ENCODE measurements around the gene FUT9.
"Not testable (repeated sequence)": the region's sequence is repeated elsewhere in the genome, so short reads cannot be mapped to it uniquely, and the experiment has no call there.

The FUT9 gene

DNA sequence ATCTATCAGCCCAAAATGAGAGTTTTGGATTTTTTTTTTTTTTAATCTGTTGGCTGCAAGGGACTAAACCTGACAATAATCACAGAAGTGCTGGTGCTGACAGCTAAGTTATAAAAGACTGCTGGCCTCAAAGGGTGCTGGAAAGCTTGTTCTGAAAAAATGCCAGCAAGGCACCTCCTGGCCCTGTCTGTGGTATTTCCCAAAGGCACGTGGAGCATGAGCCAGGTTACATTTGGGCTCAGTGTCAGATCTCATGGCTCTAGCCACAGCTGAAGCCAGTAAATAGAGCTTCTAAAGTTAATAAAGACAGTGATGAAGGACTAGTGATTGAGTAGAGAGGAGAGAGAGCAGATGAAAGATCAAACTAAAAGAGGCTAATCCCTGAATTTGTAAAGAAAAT lies 178.9 kb downstream of the FUT9 start:
- no peak for DNase-seq

DNA sequence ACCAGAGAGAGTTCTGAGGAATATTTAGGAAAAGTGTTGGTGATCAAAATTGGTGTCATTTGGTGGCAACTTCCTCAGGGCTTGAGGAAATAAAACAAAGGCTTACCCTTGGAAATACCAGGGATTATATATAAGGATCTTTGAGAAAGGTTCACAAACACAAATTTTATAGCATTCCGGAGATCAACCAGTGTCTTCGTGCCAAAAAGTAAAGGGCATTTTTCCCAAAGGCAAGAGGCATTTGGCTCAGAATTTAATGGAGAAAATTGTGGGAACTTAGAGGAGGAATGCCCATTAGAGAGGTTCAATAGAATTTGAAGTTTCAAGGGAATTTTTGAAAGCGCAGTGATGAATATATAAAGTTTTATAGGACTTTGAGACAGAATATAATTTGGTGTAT lies 179.5 kb downstream of the FUT9 start:
- DNase-seq: no peak

DNA sequence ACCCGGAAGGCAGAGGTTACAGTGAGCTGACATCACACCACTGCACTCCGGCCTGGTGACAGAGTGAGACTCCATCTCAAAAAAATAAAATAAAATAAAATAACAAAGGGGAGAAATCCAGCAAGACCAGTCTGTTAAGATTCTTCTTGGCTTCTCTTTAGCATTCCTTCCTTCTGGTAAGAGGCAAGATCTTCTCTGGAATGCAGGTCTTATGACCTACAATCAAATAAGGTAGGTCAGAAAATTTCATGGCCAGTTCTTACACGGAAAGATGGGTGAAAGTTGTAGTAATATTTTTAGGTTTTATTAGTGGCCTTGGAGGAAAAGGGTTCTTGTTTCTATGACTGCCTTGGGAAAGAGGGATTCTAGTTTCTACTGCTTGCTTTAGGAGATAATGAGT lies 180.9 kb downstream of the FUT9 start:
- no peak for DNase-seq

DNA sequence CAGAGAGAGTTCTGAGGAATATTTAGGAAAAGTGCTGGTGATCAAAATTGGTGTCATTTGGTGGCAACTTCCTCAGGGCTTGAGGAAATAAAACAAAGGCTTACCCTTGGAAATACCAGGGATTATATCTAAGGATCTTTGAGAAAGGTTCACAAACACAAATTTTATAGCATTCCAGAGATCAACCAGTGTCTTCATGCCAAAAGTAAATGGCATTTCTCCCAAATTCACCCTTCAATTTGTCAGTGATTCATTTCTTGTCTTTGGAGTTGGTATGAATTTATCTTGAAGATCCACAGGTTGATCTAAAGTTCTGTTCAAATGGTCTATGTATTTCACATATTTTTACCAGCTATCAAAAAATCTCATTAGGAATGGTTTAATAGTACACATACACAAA lies 181.5 kb downstream of the FUT9 start:
- no peak for DNase-seq

DNA sequence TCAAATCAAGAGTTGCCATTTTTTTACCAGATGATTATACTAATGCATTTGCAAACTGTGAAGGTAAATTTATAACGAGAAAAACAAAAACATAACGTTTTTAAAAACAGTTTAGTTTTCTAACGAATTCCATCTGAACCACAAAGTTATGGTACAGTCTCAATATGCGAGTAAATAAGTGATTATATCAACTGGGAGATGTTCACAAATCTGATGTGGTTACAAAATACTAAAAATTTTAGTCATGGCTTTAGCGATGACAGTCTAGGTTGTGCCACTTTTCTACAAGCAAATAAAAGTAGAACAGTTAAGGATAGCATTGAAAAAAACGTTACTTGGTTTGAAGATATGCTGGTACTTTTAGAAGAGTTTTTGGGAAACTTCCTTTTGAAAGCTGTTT lies 186.8 kb downstream of the FUT9 start:
- no peak for DNase-seq

DNA sequence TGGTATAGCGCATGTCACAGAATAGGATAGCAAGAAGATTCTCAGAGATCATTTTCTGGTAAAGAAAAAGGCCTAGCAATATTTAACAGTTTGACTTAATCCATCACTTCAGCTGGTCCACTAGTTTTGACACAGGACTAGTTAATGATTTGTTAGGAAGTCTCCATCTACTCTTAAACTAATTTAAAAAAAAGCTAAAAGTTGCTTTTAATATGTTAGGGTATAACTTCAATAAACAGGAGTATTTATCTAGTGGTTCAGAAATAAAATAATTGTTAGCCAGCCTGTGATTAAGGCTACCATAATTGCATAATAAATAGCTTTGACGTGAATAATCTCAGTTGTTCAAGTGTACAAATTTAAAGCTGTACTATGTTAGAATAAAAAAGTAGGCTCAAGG lies 195.6 kb downstream of the FUT9 start:
- DNase-seq: no peak

DNA sequence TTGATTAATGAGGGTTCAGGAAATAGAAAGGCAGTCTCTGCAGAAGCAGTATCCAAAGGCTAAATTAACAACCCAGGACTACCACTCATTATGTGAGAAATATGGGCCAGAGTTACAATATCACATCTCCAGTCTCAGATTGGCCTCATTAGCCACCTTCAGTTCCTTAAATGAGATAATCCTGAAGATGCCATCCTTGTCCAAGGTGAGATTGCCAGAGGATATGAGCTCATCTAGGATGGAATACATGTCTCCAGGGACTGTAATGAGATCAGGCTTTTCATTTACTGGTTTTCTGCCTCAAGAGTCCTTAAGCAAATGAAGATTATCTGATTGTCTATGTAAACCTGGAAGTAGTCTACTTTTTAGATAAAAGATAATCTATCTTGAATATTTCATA lies 196.3 kb downstream of the FUT9 start:
- no peak for DNase-seq

DNA sequence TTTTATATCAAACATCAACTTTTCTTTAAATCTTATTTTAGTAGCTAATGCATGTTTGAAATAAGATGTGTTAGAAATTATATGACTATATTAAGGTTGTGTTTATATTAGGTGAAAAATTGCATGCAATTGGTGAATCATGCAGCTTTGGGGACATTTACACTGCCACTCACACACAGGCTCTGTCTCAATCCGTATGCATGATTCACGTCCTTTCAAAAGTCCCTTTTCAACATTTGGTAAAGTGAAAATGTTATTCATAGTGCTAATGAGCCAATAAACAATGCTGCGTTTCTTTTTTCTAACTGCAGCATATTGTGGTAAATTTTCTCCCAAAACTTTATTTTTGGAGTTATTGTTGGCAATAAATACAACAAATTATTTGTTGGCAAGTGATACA lies 198.0 kb downstream of the FUT9 start:
- DNase-seq: no peak

DNA sequence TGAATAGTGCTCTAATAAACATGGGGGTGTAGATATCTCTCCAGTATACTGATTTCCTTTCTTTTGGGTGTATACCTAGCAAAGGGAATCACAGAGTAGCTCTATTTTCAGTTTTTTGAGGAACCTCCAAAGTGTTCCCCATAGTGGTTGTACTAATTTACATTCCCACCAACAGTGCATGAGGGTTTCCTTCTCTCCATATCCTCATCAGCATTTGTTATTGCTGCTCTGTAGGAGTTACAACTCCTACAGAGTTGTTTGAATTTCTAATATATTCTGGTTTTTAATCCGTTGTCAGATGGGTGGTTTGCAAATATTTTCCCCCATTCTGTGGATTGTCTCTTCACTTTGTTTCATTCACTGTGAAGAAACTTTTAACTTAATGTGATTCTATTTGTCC lies 207.9 kb downstream of the FUT9 start:
- DNase-seq: no peak

DNA sequence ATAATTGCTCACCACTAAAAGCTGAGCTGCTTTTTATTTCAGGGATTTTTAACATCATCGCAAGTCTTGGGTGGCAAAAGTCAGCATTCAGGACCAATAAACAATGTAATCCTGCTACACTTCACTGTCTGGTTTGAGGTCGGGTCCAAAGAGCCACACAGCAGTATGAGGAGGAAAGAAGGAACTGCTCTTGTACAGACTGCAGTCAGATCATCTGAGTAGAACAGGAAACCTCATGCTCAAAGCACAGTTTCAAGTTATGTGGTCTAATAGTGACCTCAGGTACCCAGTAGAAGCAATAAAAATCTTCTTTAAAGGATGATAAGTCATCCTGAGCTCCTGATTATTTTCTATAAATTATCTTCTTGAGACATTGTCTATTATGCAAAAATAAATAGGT lies 211.4 kb downstream of the FUT9 start:
- no peak for DNase-seq

DNA sequence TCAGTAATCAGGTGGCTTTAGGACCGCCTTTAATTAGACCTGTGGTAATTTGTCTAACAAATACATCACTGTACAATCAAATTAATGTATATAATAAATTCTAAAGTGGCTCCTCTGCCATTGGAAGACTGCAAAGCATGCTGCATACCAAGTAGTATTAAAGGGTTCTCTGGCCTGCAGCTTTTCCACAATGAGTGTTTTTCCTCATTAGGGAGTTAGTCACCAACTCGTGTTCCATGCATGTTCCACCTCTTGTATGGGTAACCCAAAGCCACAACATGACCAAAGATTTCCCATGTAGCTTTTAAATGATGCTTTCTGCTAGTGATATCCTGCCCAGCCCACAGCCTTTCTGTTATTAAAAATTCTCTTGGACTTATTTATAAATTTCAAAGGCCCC lies 218.7 kb downstream of the FUT9 start:
- DNase-seq: no peak

DNA sequence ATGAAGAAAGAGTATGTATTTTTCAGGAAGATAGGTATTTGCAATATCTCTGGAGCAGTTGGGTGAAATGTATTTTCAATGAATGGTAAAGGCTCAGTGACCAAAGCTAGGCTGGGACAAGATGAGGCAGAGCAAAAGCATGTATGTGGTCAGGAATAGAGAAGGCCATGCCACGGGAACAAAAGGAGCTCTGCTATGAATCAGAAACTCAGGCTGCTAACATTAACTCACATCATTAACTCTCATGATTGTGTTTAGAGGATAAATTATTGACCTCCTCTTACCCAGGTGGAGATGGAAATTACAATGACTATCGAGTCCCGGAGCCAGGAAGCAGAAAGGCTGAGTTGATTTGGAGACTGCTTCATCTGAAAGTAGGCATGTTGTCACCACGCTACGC lies 220.2 kb downstream of the FUT9 start:
- DNase-seq: no peak

DNA sequence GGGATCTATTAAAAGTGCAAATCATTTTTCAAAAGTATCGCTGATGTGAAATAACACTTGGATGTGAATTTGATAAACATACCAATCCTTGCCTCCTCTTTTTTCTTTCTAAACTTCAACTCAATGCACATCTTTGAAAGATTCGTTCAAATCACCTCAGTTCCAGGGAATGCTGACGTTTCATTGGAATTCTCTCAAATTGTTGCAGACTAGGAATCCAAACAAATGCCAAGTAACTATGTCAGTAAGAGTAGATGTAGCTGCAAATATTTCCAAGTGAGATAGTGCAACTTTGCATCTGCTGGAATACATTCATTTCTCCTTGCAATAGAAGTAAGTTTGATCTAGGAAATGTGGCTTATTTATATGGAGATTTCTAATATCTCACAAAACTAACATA lies 220.7 kb downstream of the FUT9 start:
- DNase-seq: no peak

DNA sequence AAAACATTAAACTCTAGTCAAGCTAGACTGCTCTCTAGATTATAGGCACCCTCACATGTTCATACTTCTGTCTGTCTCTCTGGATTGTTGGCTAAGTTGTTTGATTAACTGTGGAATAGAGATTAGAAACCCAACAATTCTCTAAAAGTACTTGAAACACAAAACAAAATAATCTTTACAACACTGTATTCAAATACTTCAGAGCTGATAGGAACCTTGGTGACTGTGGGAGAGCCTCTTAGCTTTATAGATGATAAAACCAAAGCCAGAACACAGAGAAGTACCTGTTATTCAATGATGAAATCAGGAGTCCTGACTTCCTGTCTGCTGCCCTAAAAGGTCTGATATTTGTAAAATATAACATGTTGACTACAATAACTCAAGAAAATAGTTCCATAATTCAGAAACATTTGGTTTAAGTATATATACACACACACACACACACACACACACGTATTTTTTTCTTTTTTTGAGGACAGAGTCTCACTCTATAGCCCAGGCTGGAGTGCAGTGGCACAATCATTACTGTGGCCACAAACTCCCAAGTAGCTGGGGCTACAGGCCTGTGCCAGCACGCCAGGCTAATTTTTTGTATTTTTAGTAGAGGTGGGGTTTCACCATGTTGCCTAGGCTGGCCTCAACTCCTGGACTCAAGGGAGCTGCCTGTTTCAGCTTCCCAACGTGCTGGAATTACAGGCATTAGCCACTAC lies 222.0 kb downstream of the FUT9 start:
- DNase-seq: no peak

DNA sequence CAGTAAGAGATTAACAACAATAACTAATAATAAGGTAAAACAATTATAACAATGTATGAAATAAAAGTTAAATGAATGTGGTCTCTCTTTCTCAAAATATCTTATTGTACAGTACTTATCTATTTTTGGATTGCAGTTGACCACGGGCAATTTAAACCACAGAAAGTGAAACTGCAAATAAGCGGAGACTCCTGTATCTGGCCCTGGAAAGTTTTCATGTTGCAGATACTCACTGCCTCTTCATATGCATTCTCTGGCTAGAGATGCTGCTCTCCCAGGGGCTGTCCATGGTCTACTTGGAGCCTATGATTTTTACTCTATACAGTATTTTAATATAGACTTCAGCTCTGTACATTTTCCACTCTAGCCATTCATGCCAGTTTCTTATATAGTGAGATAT lies 230.8 kb downstream of the FUT9 start:
- no peak for DNase-seq

DNA sequence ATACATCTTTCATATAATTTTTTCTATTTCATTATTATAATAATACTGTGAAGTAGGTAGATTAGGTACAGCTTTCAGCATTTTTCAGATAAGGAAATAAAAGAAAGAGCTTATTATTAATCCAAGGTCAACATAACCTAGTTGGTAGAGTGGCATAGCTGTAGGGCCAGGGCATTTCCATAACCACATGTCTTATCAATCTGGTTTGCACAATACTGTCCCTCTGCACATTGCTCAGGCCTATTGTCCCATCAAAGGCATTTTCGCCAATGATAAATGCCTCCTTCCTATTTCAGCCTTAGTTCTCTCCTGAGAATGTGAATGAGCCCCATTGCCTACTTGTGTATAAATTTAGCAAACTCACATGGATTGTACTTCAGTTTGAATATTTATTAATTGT lies 234.0 kb downstream of the FUT9 start:
- DNase-seq: no peak

DNA sequence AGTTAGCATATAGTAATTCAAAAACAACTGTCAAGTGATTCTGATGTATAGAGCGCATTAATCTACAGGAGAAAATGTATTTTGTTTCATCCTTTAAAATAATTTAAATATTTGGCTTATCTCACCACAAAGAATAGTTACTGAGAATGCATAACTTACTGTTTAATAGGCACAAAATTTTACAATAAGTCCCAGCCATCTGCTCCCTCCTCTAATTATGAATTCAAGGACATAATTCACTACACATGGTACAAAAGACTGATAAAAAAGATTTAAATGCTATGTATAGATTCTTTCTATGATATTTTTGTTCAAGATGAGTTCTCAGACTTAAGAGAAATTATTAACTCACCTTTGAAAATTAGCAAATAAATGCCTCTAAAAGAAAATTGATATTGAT lies 242.0 kb downstream of the FUT9 start:
- DNase-seq: no peak

DNA sequence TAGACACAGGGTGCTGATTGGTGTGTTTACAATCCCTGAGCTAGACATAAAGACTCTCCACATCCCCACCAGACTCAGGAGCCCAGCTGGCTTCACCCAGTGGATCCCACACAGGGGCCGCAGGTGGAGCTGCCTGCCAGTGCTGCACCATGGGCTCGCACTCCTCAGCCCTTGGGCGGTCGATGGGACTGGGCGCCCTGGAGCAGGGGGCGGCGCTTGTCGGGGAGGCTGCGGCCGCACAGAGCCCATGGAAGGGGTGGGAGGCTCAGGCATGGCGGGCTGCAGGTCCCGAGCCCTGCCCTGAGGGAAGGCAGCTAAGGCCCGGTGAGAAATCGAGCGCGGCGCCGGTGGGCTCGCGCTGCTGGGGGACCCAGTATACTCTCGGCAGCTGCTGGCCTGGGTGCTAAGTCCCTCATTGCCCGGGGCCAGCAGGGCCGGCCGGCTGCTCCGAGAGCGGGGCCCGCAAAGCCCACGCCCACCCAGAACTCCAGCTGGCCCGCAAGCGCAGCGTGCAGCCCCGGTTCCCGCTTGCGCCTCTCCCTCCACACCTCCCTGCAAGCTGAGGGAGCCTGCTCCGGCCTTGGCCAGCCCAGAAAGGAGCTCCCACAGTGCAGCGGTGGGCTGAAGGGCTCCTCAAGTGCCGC lies 245.1 kb downstream of the FUT9 start:
- not testable (repeated sequence) for DNase-seq

Measured in CD4-positive, alpha-beta T cell treated with Interleukin-15 for 1 hour (primary cell).